Measurements from ENCODE around the gene CFD.
"Not testable (repeated sequence)": the region's sequence is repeated elsewhere in the genome, so short reads cannot be mapped to it uniquely, and the experiment has no call there.

Gene CFD

GRCh38 chr19:858868-859843 lies at the start of gene CFD:
Gene CFD, plus strand, starts transcription at chr19:859664. Its CDS starts 26 bp downstream, at chr19:859690.
- no peak for DNase-seq (ENCODE audit: low read depth in 2 of 2)

DNA sequence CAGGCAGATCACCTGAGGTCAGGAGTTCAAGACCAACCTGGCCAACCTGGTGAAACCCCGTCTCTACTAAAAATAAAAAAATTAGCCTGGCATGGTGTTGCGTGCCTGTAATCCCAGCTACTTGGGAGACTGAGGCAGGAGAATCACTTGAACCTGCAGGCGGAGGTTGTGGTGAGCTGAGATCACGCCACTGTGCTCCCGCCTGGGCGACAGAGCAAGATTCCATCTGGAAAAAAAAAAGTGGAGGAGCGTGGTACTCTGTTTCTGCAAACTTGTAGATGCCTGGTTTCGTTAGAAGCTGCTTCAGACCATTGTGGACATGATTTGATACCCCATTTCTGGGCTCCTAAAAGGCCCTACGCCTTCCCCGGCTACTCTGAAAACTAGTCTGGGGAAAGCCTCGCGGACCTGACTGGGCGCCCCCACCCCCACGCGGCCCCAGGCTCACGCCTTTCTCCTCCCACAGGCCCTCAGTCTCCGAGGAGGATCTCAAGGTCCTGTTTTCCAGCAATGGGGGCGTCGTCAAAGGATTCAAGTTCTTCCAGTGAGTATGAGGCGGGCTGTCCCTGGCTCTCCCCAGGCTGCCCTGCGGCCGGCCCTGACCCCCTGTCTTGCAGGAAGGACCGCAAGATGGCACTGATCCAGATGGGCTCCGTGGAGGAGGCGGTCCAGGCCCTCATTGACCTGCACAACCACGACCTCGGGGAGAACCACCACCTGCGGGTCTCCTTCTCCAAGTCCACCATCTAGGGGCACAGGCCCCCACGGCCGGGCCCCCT lies 49.2 kb upstream of the CFD start:
- DNase-seq (ENCODE audit: low read depth in 2 of 2) = no peak

GRCh38 chr19:810883-811489 lies 48.5 kb upstream of the CFD start:
- DNase-seq (ENCODE audit: low read depth in 2 of 2) = no peak

DNA sequence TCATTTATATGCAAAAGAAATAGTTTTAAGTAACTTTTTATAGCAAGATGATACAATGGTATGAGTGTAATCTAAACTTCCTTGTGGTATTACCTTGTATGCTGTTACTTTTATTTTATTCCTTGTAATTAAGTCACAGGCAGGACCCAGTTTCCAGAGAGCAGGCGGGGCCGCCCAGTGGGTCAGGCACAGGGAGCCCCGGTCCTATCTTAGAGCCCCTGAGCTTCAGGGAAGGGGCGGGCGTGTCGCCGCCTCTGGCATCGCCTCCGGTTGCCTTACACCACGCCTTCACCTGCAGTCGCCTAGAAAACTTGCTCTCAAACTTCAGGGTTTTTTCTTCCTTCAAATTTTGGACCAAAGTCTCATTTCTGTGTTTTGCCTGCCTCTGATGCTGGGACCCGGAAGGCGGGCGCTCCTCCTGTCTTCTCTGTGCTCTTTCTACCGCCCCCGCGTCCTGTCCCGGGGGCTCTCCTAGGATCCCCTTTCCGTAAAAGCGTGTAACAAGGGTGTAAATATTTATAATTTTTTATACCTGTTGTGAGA lies 47.9 kb upstream of the CFD start:
- no peak for DNase-seq (ENCODE audit: low read depth in 2 of 2)

DNA sequence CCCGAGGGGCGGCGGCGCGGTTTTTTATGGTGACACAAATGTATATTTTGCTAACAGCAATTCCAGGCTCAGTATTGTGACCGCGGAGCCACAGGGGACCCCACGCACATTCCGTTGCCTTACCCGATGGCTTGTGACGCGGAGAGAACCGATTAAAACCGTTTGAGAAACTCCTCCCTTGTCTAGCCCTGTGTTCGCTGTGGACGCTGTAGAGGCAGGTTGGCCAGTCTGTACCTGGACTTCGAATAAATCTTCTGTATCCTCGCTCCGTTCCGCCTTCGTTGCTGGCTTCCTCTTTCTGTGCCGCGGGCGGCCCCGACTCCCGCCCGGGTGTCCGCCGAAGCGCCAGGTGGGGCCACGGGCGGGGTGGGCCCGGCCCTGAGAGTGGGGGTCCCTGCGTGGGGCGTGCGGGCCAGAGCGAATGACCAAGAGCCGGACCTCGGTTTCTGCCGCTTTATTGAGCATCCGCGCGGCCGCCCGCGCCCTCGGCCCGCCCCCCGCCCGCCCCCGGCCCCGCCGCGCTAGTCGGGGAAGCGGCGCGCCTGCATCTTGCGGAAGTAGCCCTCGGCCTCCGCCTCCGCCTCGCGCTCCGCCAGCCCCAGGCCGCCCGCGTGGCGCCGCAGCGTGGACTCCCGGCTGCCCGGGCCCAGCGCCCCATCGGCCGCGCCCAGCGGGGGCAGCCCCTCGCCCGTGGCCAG lies 47.3 kb upstream of the CFD start:
- DNase-seq (ENCODE audit: low read depth in 2 of 2) = no peak

- no peak for DNase-seq (ENCODE audit: low read depth in 2 of 2)
Measured at GRCh38 chr19:812747-813218, 46.7 kb upstream of the CFD start.

GRCh38 chr19:813219-814151 lies 46.0 kb upstream of the CFD start:
- DNase-seq (ENCODE audit: low read depth in 2 of 2) = no peak

DNA sequence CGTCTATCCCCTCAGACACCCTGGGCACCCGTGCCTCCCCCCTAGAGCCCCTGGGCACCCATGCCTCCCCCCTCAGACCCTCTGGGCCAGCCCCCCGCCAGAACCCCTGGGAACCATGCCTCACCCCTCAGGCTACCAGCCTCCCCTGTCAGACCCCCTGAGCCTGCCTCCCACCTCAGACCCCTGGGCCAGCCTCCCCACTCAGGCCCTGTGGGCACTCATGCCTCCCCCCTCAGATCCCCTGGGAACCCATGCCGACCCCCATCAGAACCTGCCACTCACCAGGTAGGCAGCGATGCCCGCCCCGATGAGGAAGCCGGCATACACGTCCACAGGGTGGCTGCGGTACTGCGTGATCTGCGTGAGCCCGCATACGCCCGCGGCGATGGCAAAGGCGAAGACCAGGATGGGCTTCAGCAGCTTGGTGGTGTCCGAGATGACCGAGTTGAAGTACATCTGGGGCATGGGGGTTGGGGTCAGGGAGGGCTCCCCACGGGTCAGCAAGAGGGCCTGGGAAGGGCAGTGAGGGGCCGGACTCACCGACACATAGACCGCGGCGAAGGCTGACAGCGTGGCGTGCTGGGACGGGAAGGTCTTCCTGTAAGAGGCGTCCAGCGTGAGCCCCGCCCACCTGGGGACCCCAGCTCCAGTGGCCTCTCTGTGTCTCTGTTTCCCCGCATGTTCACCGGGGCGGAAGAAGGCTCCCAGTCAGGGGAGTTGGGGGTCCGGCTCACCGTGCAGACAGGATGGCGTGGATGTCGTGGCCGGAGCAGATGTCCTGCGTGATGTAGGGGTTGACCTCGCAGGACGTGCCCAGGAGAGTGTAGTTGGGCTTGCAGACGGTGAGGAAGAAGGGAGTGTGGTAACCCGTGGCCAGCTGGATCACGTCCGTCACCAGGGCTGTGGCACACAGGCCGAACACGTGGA lies 45.0 kb upstream of the CFD start:
- no peak for DNase-seq (ENCODE audit: low read depth in 2 of 2)

DNA sequence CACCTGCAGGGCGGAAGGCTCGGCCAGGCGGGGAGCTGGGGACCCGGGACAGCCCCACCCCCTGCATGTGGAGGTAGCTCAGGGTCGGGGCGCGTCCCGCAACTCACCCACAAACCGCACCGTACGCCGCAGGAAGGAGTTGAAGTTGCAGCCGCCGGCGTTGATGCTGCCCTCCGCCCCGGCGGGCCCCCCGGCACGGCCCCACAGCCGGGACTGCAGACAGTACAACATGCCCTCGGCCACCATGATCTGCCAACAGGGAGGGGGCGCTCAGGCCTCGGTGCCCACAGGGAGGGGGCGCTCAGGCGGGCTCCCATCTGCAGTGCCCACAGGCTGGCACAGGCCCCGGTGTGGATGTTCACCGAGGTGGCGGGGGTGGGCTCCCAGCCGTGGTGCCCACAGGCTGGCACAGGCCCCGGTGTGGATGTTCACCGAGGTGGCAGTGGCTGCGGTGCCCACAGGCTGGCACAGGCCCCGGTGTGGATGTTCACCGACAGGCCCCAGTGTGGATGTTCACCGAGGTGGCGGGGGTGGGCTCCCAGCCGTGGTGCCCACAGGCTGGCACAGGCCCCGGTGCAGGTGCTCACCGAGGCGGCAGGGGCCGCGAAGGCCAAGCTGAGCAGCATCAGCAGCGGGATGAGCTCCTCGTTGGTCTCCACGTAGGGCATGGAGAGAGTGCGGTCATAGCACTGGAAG lies 44.2 kb upstream of the CFD start:
- DNase-seq (ENCODE audit: low read depth in 2 of 2) = no peak

DNA sequence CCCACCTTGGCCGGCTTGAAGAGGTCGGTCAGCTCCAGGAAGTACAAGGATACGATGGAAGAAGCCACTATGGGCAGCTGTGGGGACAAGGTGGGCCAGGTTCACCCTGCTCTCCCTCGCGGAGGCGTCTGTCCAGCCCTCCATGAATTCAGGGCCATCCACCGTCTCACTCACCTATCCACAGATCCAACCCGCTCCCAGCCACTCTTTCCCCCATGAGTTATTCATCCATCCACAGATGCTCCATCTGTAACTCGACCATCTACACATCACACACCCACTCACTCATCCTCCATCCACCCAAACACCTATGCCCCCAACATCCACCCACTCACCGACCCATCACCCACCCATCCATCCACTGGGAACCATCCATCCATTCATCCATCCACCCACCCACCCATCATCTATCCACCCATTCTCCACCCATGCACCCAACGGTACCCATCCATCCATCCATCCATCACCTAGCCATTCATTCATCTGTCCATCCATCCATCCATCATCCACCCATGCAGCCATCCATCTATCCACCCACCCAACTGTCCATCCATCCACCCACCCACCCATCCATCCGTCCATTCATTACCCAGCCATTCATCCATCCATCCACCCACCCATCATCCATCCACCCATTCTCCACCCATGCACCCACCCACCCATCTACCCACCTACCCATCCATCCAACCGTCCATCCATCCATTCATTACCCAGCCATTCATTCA lies 43.5 kb upstream of the CFD start:
- DNase-seq (ENCODE audit: low read depth in 2 of 2) = no peak

GRCh38 chr19:816500-816857 lies 43.0 kb upstream of the CFD start:
- no peak for DNase-seq (ENCODE audit: low read depth in 2 of 2)

- not testable (repeated sequence) for DNase-seq (ENCODE audit: low read depth in 2 of 2)
Measured at GRCh38 chr19:820212-820611, 39.3 kb upstream of the CFD start.

GRCh38 chr19:821231-821824 lies 38.1 kb upstream of the CFD start:
- DNase-seq (ENCODE audit: low read depth in 2 of 2) = no peak

GRCh38 chr19:821825-822503 lies 37.5 kb upstream of the CFD start, which contains the start of gene PLPPR3:
Gene PLPPR3, minus strand, starts transcription at chr19:821955. Its CDS starts 396 bp downstream, at chr19:821559.
- DNase-seq (ENCODE audit: low read depth in 2 of 2) = no peak

DNA sequence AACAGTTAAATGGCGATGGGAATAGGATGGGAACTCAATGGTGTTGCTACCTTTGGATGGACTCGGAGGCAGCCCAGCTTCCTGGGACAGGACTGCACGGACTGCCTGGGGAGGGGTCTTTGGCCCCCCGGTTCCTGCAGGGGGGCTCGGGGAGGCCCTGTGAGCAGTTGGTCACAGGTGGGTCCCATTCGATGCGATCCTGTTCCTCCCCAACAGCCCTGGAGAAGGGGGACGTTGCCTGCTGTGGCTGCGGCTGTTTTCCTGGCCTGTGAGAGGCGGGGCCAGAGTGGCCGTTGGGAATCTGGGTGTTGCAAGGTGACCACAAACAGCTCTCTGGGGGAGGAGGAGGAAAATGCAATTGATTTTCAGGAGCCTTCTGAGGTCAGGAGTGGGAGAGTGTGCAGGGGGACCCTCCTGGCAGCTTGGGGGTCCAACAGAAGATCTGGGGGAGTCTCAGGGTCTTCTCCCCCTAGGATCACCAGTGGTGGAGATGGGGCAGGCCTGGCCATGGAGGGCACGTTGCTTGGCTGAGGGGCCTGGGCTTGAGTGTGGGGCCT lies 35.8 kb upstream of the CFD start:
- DNase-seq (ENCODE audit: low read depth in 2 of 2) = no peak

- DNase-seq (ENCODE audit: low read depth in 2 of 2) = no peak
Measured at GRCh38 chr19:824885-825284, 34.6 kb upstream of the CFD start.

All from activated CD8-positive, alpha-beta memory T cell treated with anti-CD3 and anti-CD28 coated beads for 4 hours (primary cell).